HFFc6 (cell line): ENCODE results near the gene STAM. TPM values are rescaled to one million over a fixed set of nuclear protein-coding genes. Genes with fewer than 3 reads are reported as not detected.

Experiments used
- DNase-seq: peaks from one replicate; pipeline ENCODE4 v3.0.0-alpha.2; 2018
- H3K27ac Mint-ChIP-seq: 2 replicates; pipeline ENCODE4 v1.8.0; 2020; ENCODE audit warnings: mild to moderate bottlenecking, mixed read lengths
- H3K27me3 Mint-ChIP-seq: 2 replicates; pipeline ENCODE4 v1.8.0; 2021; ENCODE audit warnings: mild to moderate bottlenecking, moderate library complexity, mixed read lengths; ENCODE audit not compliant: insufficient read depth
- H3K36me3 Mint-ChIP-seq: 2 replicates; pipeline ENCODE4 v1.8.0; 2021; ENCODE audit warnings: low read depth, mixed read lengths
- H3K4me1 Mint-ChIP-seq: 2 replicates; pipeline ENCODE4 v1.8.0; 2020; ENCODE audit warnings: low read depth, mixed read lengths
- H3K4me3 Mint-ChIP-seq: 2 replicates; pipeline ENCODE4 v1.8.0; 2020; ENCODE audit warnings: mild to moderate bottlenecking, moderate library complexity, mixed read lengths
- H3K9me3 Mint-ChIP-seq: 2 replicates; pipeline ENCODE4 v1.8.0; 2020; ENCODE audit warnings: mild to moderate bottlenecking, mixed read lengths
- CTCF ChIP-seq: fragments of 200-600 bp; sonication (generic); IDR thresholded peaks from 2 replicates; pipeline ENCODE4 v1.5.0; 2021; ENCODE audit warnings: antibody characterized with exemption, mild to moderate bottlenecking
- total RNA-seq, 6 experiments: library from RNA; stranded (reverse); fragmentation: NEBNext Ultra II Directional; extraction: Animal tissue kit (Norgen Biotek cat#: 25700); gene quantifications; 2 replicates in 1 of 6; 3 replicates in 5 of 6; pipeline ENCODE4 v1.2.3, GENCODE V29; 2021

The STAM gene
- total RNA-seq, 6 experiments from 2014 or later, result 37.8 to 46.9 (median 43.2) TPM

GRCh38 chr10:17730667-17731066, 86.7 kb downstream of the STAM start:
- Mint-ChIP-seq H3K9me3 (no peaks in the 10 kb centered on the region), H3K27me3 (no peaks in the 10 kb centered on the region), H3K27ac (no peak overlapping the region), H3K4me1 (no peaks in the 10 kb centered on the region), H3K36me3 (peaks cover 2% of the 10 kb centered on the region; the same call in 1 of the 2 replicates), H3K4me3 (no peak overlapping the region)
- no peak for DNase-seq
- TF ChIP-seq CTCF, result no peak

GRCh38 chr10:17731331-17732020, 87.5 kb downstream of the STAM start:
- Mint-ChIP-seq H3K4me3 (no peak overlapping the region), H3K4me1 (no peaks in the 10 kb centered on the region), H3K27ac (no peak overlapping the region), H3K36me3 (no peaks in the 10 kb centered on the region; the same call in 1 of the 2 replicates), H3K27me3 (no peaks in the 10 kb centered on the region), H3K9me3 (no peaks in the 10 kb centered on the region)
- TF ChIP-seq CTCF, result no peak
- DNase-seq, result no peak

- Mint-ChIP-seq H3K9me3 (no peaks in the 10 kb centered on the region), H3K4me3 (no peak overlapping the region), H3K36me3 (no peaks in the 10 kb centered on the region), H3K27ac (no peak overlapping the region), H3K4me1 (peaks cover 9% of the 10 kb centered on the region), H3K27me3 (no peaks in the 10 kb centered on the region; the same call in 1 of the 2 replicates)
- no peak for TF ChIP-seq CTCF
- DNase-seq, result no peak
These were observed 89.7 kb downstream of the STAM start for GRCh38 chr10:17733620-17734019.

GRCh38 chr10:17734432-17735080, 90.6 kb downstream of the STAM start:
- no peaks in the 10 kb centered on the region for H3K36me3 Mint-ChIP-seq
- no peaks in the 10 kb centered on the region for H3K9me3 Mint-ChIP-seq
- H3K4me3 Mint-ChIP-seq, result no peak overlapping the region
- no peak overlapping the region for H3K27ac Mint-ChIP-seq
- DNase-seq, result no peak
- no peaks in the 10 kb centered on the region; the same call in 1 of the 2 replicates for H3K27me3 Mint-ChIP-seq
- TF ChIP-seq CTCF, result no peak
- peaks cover 9% of the 10 kb centered on the region for H3K4me1 Mint-ChIP-seq

GRCh38 chr10:17735166-17735941, 91.4 kb downstream of the STAM start:
- no peaks in the 10 kb centered on the region for H3K36me3 Mint-ChIP-seq
- no peaks in the 10 kb centered on the region; the same call in 1 of the 2 replicates for H3K27me3 Mint-ChIP-seq
- no peak overlapping the region for H3K4me3 Mint-ChIP-seq
- no peak for TF ChIP-seq CTCF
- no peak for DNase-seq
- H3K4me1 Mint-ChIP-seq, result peaks cover 9% of the 10 kb centered on the region
- H3K9me3 Mint-ChIP-seq, result no peaks in the 10 kb centered on the region
- no peak overlapping the region for H3K27ac Mint-ChIP-seq
